BE2C (cell line): ENCODE data around the gene ZNF423.

Experiments
- DNase-seq: peaks from one replicate; pipeline ENCODE4 v3.0.0-alpha.2; 2020
- H3K27me3 ChIP-seq: fragments of 250-450 bp; sonication (Bioruptor Pico); 2 replicates; pipeline ENCODE4 v1.5.1; 2020; ENCODE audit warnings: mild to moderate bottlenecking
- H3K36me3 ChIP-seq: fragments of 250-450 bp; sonication (Bioruptor Pico); 2 replicates; pipeline ENCODE4 v1.5.1; 2020; ENCODE audit warnings: mild to moderate bottlenecking
- H3K4me1 ChIP-seq: fragments of 250-450 bp; sonication (Bioruptor Pico); 2 replicates; pipeline ENCODE4 v1.5.1; 2020
- H3K4me3 ChIP-seq: 2 replicates; pipeline ENCODE4 v1.5.1; 2011; ENCODE audit warnings: low read depth, low read length
- H3K9me3 ChIP-seq: fragments of 250-450 bp; sonication (Bioruptor Pico); 2 replicates; pipeline ENCODE4 v1.5.1; 2020
- TF ChIP-seq, protein P1 (sequence below): IDR thresholded peaks from 2 replicates; pipeline ENCODE4 v1.5.1; 2012; ENCODE audit warnings: mild to moderate bottlenecking, low read depth, low read length

ZNF423 gene

DNA sequence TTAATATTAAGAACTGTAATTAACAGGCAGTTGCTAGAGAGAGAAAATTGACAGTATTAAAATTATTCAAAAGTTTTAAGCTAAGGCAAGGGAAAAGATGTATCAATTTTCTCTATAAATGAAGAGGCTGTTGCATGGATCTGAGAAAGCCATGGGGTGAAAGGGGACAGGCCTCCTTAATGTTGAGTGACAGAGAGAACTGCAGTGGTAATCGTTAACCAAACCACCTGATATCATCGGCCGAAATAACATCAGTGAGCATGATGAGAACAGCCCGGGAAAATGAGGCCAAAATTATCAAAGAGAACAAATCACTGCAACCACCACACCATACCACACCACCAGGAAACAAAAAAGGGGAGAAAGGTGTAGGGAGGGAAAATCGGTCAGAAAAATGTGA is 3.6 kb downstream of the ZNF423 start:
- Histone ChIP-seq H3K4me3 (no peak overlapping the region), H3K9me3 (no peaks in the 10 kb centered on the region), H3K36me3 (no peaks in the 10 kb centered on the region), H3K27me3 (no peaks in the 10 kb centered on the region), H3K4me1 (peaks cover 41% of the 10 kb centered on the region)
- TF ChIP-seq, protein P1, sequence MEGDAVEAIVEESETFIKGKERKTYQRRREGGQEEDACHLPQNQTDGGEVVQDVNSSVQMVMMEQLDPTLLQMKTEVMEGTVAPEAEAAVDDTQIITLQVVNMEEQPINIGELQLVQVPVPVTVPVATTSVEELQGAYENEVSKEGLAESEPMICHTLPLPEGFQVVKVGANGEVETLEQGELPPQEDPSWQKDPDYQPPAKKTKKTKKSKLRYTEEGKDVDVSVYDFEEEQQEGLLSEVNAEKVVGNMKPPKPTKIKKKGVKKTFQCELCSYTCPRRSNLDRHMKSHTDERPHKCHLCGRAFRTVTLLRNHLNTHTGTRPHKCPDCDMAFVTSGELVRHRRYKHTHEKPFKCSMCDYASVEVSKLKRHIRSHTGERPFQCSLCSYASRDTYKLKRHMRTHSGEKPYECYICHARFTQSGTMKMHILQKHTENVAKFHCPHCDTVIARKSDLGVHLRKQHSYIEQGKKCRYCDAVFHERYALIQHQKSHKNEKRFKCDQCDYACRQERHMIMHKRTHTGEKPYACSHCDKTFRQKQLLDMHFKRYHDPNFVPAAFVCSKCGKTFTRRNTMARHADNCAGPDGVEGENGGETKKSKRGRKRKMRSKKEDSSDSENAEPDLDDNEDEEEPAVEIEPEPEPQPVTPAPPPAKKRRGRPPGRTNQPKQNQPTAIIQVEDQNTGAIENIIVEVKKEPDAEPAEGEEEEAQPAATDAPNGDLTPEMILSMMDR, result no peak
- DNase-seq, result no peak

DNA sequence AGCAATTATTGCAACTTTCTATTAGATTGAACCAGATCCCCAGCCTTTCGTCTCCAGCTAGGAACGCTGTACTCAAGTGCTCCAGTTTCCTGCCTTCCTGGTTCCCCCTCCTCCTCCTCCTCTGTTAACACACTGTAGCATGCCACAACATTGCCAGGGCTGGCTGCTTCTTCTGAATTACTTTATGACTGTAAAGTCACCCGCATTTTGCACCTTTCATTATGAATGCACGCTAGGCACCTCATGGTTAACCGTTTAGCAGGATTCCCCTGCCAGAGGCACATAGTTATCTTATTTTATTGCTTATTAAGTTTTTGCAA is 4.5 kb downstream of the ZNF423 start:
- DNase-seq, result no peak
- TF ChIP-seq, protein P1, result no peak
- H3K36me3 ChIP-seq, result no peaks in the 10 kb centered on the region
- no peaks in the 10 kb centered on the region for H3K27me3 ChIP-seq
- H3K4me3 ChIP-seq, result no peak overlapping the region
- peaks cover 47% of the 10 kb centered on the region for H3K4me1 ChIP-seq
- no peaks in the 10 kb centered on the region for H3K9me3 ChIP-seq

DNA sequence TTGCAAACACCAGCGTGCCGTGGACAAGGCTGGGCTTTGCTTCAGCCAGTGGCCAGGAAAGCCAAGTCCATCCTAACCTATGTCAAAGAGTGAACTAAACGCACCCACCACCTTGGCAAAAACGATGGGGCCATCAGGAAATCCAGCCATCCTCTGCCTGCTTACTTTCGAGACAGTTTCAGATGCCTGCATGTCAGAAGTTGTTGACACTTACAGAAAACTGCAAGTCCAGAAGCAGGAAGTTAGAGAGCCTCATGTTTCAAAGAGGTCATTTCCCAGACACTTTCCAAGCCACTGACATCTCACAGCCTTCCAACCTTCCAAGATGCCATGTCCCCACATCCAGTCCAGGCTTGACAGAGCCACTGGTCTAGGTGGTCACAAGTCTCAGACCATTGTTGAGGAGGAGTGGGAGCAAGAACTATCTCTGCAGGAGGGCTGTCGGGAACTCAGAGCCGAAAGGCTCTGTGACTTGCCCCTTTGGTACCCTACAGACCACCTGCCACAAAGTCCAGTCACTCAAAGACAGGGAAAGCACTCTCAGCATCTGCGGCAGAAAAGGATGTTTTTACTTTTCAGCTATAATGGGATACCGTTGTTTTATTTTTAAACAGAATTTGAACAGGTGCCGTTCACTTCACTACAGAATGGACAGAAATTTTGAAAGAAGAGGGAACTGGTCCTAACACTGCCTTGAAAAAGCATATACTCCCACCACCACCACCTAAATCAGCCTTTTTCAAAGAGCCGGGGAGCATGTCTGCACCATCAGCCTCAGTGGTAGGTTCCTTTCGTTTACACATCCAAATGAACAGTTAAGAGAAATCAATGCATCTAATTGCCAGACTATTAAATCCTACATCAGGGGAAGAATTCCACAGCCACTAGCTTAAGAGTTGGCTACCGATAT is 5.1 kb downstream of the ZNF423 start:
- Histone ChIP-seq H3K9me3 (no peaks in the 10 kb centered on the region), H3K4me3 (no peak overlapping the region), H3K27me3 (no peaks in the 10 kb centered on the region), H3K36me3 (no peaks in the 10 kb centered on the region), H3K4me1 (peaks cover 48% of the 10 kb centered on the region)
- TF ChIP-seq, protein P1, result no peak
- DNase-seq, result no peak

- peaks cover 48% of the 10 kb centered on the region for H3K4me1 ChIP-seq
- H3K36me3 ChIP-seq, result no peaks in the 10 kb centered on the region
- H3K4me3 ChIP-seq, result no peak overlapping the region
- no peaks in the 10 kb centered on the region for H3K27me3 ChIP-seq
- TF ChIP-seq, protein P1, result no peak
- H3K9me3 ChIP-seq, result no peaks in the 10 kb centered on the region
- no peak for DNase-seq
Observed at GRCh38 chr16:49849754-49850108, 6.2 kb downstream of the ZNF423 start.

DNA sequence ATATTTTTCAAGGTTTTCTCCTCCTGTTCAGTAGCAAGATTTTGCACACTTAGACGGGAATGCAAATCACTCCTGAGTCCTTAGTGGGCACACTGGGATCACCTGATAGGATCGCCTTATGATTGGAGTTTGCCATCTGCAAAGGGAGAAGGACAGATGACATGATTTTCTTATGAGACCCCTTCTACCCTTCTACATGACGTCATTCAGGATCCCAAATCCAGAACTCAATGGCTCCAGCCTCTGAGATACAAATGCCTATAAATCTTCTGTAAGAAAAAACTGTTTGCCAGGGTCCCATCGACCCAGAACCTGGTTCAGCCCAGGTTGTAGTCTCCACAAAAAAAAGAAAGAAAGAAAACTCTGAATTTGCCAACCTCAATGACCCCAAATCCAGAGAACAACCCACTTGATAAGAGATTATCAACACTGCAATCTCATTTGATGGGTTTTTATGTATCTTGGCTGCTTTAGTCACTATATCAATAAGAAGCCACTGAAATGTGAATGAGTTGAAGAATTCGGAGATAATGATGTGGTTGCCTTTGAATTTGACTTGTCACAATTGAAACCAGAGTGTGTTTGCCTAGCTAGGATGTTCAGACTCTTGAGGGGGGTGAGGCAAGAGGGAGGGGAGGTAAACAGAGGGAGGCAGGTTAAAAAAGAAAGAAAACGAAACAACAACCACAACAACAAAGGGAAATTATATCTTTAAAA is 6.7 kb downstream of the ZNF423 start:
- TF ChIP-seq, protein P1, result no peak
- Histone ChIP-seq H3K36me3 (no peaks in the 10 kb centered on the region), H3K4me1 (peaks cover 46% of the 10 kb centered on the region), H3K4me3 (no peak overlapping the region), H3K9me3 (no peaks in the 10 kb centered on the region), H3K27me3 (no peaks in the 10 kb centered on the region)
- DNase-seq, result no peak

DNA sequence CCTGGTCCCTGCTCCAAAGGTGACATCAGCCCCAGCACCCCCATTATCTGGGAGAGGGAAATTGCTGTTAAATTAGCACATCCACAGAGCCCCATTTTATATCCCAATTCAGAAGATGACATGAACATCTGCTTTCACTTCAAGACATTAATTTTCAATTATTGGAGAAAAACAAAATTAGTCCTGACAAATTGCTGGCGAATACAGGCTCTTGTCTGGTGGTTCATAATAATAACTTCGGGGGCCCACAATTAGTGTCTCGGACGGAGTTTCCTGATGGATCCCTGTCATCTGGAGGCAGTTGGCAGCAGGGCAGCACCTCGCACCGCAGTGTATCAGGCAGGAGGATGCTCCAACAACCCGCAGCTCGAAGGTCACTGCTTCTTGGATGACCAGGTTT is 7.4 kb downstream of the ZNF423 start:
- H3K4me3 ChIP-seq, result no peak overlapping the region
- TF ChIP-seq, protein P1, result no peak
- no peaks in the 10 kb centered on the region for H3K9me3 ChIP-seq

More for the DNA sequence above, 7.4 kb downstream of the ZNF423 start:
- DNase-seq, result peak; percentile 34
- Histone ChIP-seq H3K4me1 (peaks cover 40% of the 10 kb centered on the region), H3K27me3 (no peaks in the 10 kb centered on the region), H3K36me3 (no peaks in the 10 kb centered on the region)
